Measurements from ENCODE around the gene DLG2.
"Not testable (repeated sequence)": the region's sequence is repeated elsewhere in the genome, so short reads cannot be mapped to it uniquely, and the experiment has no call there.

Gene DLG2

GRCh38 chr11:85040166-85040565, 587.0 kb downstream of the DLG2 start:
- FAIRE-seq (no peak), DNase-seq (ENCODE audit: low spot score) (no peak)

- DNase-seq (ENCODE audit: low spot score) (no peak), FAIRE-seq (no peak)
Observed at GRCh38 chr11:85029964-85030363, 597.2 kb downstream of the DLG2 start.

GRCh38 chr11:85028329-85029101, 598.6 kb downstream of the DLG2 start:
- FAIRE-seq (no peak), DNase-seq (ENCODE audit: low spot score) (no peak)

GRCh38 chr11:85027346-85027745, 599.8 kb downstream of the DLG2 start:
- FAIRE-seq (no peak), DNase-seq (ENCODE audit: low spot score) (no peak)

GRCh38 chr11:85021058-85021457, 606.1 kb downstream of the DLG2 start:
- DNase-seq (ENCODE audit: low spot score) (no peak), FAIRE-seq (no peak)

GRCh38 chr11:84993386-84993785, 633.8 kb downstream of the DLG2 start:
- DNase-seq (ENCODE audit: low spot score) = no peak
- no peak for FAIRE-seq

GRCh38 chr11:84990141-84990540, 637.0 kb downstream of the DLG2 start:
- no peak for DNase-seq (ENCODE audit: low spot score)
- FAIRE-seq = no peak

GRCh38 chr11:84987686-84988187, 639.4 kb downstream of the DLG2 start:
- not testable (repeated sequence) for FAIRE-seq; DNase-seq (ENCODE audit: low spot score)

- no peak for FAIRE-seq
- DNase-seq (ENCODE audit: low spot score) = no peak
Observed at GRCh38 chr11:84981301-84981700, 645.8 kb downstream of the DLG2 start.

GRCh38 chr11:84969103-84969502, 658.0 kb downstream of the DLG2 start:
- no peak for DNase-seq (ENCODE audit: low spot score)
- no peak for FAIRE-seq

- no peak for FAIRE-seq
- DNase-seq (ENCODE audit: low spot score) = no peak
Observed at GRCh38 chr11:84965484-84965883, 661.7 kb downstream of the DLG2 start.

- no peak for FAIRE-seq
- no peak for DNase-seq (ENCODE audit: low spot score)
Observed at GRCh38 chr11:84963240-84963639, 663.9 kb downstream of the DLG2 start.

GRCh38 chr11:84962018-84962417, 665.1 kb downstream of the DLG2 start:
- FAIRE-seq = no peak
- DNase-seq (ENCODE audit: low spot score) = no peak

GRCh38 chr11:84958295-84958694, 668.8 kb downstream of the DLG2 start:
- no peak for FAIRE-seq
- DNase-seq (ENCODE audit: low spot score) = no peak

- DNase-seq (ENCODE audit: low spot score) (no peak), FAIRE-seq (no peak)
Observed at GRCh38 chr11:84950569-84951270, 676.4 kb downstream of the DLG2 start.

GRCh38 chr11:84947970-84948580, 679.1 kb downstream of the DLG2 start:
- no peak for FAIRE-seq
- no peak for DNase-seq (ENCODE audit: low spot score)

- DNase-seq (ENCODE audit: low spot score) = no peak
- FAIRE-seq = no peak
Observed at GRCh38 chr11:84947070-84947469, 680.1 kb downstream of the DLG2 start.

- DNase-seq (ENCODE audit: low spot score) (no peak), FAIRE-seq (no peak)
Observed at GRCh38 chr11:84930863-84931262, 696.3 kb downstream of the DLG2 start.

- FAIRE-seq = no peak
- no peak for DNase-seq (ENCODE audit: low spot score)
Observed at GRCh38 chr11:84929738-84930137, 697.4 kb downstream of the DLG2 start.

- FAIRE-seq = no peak
- no peak for DNase-seq (ENCODE audit: low spot score)
Observed at GRCh38 chr11:84924154-84924692, 702.9 kb downstream of the DLG2 start.

GRCh38 chr11:84923489-84923888, 703.7 kb downstream of the DLG2 start:
- DNase-seq (ENCODE audit: low spot score) (no peak), FAIRE-seq (no peak)

GRCh38 chr11:84922836-84923235, 704.3 kb downstream of the DLG2 start:
- no peak for FAIRE-seq
- no peak for DNase-seq (ENCODE audit: low spot score)
